Ramos (cell line): ENCODE results near the gene DNAJA4.

Experiments
- in situ Hi-C: fragments of 300-500 bp; cut with MboI; formaldehyde crosslinking; loops from one replicate; pipeline ENCODE4 v1.14.3; 2022; ENCODE audit warnings: low sequenced_read_pairs; ENCODE audit not compliant: unreplicated experiment

Gene DNAJA4

DNA sequence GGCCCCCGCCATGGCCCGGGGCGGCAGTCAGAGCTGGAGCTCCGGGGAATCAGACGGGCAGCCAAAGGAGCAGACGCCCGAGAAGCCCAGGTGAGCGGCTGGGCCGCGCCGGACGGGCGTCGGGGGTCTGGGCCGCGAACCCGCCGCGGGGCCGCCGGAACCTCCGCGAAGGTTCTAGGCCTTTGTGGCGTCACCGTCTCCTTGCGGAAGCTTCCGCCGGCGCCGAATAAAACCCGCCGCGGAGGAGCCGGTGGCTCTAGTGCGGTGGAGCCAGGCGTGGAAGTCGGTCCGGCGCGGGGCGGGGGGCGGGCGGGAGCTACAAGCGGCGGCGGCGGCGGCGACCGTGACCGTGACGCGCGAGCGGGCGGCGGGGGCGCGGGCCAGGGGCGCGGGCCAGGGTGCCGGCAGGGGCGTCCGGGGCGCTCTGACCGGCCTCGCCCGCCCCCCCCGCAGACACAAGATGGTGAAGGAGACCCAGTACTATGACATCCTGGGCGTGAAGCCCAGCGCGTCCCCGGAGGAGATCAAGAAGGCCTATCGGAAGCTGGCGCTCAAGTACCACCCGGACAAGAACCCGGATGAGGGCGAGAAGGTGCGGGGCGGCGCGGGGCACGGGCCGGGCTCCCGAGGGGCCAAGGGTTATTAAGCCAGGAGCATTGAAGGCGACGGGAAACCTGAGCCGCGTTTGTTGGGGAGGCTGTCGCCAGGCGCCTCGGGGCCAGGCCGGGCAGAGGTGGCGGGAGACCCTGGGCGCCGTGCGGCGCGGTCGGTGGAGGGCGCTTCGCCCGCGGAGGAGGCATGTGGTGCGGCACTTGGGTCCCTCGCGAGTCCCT lies at the start of gene DNAJA4:
Gene DNAJA4 (plus strand): TSS at position 259 of the 833 bp plus-strand sequence. CDS start 202 bp downstream, at position 461.
- in situ Hi-C loops: no loop called here

DNA sequence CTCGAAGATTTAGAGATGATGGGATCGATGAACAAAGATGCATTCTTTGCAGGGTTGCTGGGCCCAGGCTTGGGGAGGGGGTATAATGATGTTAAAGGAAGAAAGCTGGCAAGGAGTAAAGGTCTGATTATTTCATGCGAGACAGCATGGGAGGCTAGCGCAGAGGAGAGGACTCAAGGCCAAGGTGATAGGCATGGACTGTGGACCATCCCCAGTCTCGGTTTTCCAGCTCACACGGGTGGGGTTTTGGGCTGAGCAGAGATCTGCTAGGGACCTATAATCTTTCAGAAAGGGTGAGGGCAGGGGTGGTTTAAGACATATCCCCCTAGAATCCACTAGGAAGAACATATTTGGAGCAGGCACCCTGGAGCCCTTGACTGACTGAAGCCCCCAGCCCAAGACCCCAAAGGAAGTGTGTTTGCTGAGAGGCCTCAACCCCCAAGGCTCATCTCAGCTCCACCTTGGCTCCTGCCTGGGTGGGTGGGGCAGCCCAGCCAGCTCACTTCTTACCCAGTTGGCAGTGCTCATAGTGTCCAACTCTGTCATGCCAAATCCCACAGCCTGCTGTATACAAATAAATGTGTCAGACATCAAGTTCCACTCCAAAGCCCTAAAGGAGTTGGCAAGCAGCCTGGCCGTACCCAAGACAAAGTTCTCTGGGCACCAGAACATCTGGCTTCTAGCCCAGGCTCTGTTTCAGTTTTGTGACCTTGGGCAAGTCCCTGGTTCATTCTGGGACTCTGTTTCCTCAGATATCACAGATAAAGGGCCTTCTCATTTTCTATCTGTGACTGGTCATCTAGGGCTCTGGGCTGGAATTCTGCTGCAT lies 47.9 kb upstream of the DNAJA4 start:
- in situ Hi-C loops: no loop called here

DNA sequence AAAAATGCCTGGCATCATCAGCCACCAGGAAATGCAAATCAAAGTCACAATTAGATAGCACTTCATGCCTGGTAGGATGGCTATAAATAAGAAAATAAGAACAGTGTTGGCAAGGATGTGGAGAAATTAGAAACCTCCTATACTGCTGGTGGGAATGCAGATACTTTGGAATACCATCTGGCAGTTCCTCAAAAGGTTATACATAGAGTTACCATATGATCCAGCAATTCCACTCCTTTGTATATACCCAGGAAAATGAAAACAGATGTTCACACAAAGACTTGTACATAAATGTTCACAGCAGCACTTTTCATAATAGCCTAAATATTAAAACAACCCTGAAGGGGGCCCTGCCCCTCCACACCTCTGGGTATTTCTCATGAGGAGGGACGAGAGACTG lies 43.6 kb upstream of the DNAJA4 start:
- in situ Hi-C loops: no loop called here

DNA sequence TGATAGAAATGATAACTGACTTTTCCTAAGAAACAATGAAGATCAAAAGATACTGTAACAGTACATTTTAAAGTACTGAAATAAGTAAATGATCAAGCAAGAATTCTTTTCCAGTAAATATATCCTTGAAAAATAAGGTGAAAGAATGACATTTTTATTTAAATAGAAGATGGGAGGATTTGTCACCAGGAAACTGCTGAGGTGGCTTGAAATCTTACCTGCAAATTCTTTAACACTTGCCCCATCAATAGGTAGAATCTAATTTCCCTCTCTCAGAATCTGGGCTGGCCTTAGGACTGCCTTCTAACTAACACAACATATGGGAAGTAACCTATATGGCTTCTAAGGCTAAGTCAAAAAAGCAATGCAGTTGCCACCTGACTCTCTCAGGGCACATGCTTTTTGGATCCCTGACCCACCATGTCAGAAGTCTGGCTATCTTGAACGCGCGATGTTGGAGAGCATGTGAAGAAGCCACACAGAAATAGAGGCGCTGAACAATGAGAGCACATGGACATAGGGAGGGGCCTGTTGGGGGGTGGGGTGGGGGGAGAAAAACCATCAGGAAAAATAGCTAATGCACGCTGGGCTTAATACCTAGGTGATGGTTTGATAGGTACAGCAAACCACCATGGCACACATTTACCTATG lies 41.5 kb upstream of the DNAJA4 start:
- in situ Hi-C loops: no loop called here

DNA sequence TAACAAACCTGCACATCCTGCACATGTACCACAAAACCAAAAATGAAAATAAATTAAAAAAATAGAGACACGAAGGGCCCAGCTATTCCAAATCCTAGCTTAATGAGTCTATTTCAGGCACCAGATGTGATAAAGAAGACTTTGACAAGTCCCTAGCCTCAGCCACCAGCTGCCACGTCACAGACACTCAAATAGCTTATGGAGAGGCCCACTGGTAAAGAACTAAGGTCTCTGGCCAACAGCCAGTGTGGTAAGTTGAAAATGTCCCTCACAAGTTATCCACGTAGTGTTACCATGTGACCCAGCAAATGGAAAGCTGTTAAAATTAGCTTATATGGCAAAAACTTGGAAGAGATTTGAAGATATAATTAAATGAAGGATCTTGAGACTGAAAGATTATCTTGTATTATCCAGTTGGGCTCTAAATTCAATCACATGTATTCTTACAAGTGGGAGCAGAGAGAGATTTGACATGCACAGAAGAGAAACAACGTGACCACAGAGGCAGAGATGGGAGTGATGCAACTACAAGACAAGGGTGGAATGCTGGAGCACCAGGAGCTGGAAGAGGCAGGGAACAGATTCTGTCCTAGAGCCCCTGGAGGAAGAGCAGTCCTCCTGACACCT lies 40.9 kb upstream of the DNAJA4 start:
- in situ Hi-C loops: no loop called here

DNA sequence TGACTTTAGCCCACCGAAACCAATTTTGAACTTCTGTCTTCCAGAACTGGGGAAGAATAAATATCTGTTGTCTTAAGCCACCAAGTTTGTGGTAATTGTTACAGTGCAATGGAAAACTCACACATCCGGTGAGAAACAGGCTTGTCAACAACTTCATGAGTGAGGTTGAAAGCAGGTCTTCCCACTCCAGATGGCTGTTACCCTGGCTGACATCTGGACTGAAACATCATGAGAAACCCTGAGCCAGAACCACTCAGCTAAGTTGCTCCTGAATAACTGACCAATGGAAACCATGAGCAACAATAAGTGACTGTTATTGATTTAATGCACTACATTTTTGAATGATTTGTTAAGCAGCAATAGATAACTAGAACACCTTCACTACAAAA lies 40.3 kb upstream of the DNAJA4 start:
- in situ Hi-C loops: no loop called here

DNA sequence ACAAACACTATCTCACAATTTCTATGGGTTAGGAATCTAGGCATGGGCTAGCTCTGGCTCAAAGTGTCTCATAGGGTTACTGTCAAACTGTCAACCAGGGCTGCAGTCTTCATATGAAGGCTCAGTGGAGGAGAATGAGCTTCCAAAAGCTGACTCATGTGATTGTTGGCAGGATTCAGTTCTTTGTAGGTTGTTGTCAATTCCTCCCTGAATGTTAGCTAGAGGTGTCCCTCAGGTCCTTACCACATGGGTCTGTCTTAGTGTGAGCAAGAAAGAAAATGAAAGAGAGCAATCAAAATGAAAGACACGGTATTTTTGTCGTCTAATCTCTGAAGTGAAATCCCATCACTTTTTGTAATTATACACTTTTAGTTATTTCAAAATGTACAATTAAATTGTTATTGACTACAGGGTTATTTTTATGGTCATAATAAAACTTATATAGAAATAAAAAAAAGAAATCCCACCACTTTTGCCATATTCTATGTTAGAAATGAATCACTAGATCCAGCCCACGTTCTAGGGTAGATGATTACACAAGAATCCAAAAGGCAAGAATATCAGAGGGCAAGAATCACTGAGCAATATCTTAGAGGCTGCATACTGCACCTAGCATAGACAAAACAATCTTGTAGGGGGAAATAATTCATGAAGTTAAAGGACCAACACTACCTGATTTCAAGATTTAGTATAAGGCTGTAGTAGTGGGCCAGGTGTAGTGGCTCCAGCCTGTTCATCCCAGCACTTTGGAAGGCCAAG lies 38.4 kb upstream of the DNAJA4 start:
- in situ Hi-C loops: no loop called here

DNA sequence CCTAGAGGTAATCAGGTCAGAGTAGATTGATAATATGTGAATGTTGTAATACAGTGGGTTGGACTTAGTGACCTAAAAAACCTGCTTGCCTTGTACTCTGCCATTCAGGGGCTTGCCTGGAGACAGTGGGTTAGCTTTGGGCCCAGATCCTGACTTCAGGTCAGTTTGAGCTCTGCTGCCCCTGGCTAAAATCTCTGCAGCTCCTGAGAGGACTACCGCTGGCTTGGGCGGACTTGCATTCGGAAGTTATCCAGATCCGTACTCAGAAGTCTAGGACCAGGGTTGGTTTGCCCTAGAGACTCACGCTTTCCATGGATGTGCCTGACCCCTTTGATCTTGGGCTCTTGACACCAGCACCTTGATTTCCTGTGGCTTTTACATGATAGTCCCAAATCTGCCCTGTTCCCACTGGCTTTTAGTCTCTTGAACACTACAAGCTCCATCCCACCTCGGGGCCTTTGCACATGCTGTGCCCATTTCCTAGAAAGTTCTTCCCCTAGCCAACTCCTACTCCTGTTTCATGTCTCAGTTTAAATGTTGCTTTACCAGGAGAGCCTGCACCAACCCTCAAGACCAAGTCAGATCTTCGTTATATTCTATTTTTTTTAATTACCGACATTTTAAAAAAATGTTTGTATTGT lies 35.9 kb upstream of the DNAJA4 start:
- in situ Hi-C loops: no loop called here

DNA sequence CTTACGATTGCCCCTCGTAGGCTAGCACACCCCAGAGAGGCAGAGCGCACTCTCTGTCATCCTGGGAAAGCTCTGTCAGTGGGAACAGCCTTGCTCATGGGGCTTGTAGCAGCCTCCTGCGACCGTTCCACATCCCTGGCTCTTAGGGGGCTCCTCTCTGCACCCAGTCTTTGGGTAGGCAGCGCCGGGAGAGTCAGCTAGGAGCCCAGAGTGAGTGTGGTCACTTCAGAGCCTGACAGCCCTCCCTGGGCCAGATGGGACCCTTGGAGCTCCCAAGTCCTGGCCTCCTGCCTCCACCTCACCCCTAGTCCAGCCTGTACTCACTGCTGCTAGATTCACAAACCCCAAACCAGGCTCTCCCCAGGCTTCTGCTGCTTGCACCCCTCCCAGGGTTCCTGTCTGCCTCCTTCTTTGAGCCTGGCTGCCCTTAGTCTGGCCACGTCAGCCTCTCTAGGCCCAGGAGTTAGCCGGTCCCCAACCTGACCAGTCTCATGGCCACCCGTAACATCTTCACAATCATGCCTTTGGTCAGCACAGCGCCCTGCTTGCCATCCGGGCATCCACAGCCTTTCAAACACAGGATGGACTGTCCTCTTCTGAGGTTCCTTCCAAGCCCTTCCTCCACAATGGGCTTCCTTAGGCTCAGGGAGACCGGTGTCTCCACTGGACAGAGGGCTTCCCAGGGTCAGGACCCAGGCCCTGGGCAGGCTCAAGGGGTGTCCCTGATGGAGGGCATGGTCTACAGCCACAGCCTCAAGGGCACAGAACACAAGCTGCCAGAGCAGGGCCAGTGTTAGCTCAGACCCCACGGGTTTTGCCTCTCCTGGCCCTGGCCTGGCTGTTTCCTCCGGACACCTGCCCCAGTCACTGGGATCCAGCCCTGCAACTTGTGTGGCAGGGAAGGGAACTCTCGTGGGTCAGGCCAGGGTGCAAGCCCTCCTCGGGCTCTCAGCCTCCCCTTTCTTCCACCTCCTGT lies 34.6 kb upstream of the DNAJA4 start:
- in situ Hi-C loops: no loop called here

DNA sequence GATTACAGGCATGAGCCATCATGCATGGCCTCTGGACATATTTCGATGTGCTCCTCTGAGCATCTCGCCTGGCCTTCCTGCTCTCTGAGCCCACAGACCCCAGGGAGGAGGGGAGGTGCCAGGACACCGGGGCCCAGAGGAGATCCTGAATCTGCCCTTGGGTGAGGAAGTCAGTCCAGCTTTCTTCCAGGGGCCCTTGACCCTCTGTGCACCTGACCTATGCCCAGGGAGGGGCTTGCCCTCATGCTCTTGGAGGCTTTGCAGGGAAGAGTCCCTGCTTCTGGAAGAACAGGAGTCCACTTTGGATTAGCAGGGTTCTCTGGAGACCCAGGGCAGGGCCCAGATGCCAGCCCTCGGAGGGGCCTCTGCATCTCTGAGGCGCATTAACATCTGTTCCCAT lies 31.4 kb upstream of the DNAJA4 start:
- in situ Hi-C loops: no loop called here

DNA sequence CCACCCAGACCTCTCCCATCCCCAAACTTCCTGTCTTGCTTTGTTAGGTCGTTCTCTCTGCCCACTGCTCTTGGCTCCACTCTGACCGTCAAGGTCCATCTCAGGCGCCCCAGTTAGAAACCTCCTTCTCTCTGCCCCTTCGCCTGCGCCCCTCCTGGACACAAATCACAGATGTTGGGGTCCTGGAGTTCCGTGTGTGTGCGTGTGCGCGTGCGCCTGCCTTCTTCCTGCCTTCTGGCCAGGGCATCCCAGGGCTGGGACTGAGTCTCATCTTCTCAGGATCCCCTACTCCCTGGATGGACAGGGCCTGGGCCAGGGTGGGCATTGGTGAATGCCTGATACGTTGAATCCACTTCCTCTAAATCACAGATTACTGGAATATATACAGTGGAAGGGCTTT lies 30.9 kb upstream of the DNAJA4 start:
- in situ Hi-C loops: no loop called here

DNA sequence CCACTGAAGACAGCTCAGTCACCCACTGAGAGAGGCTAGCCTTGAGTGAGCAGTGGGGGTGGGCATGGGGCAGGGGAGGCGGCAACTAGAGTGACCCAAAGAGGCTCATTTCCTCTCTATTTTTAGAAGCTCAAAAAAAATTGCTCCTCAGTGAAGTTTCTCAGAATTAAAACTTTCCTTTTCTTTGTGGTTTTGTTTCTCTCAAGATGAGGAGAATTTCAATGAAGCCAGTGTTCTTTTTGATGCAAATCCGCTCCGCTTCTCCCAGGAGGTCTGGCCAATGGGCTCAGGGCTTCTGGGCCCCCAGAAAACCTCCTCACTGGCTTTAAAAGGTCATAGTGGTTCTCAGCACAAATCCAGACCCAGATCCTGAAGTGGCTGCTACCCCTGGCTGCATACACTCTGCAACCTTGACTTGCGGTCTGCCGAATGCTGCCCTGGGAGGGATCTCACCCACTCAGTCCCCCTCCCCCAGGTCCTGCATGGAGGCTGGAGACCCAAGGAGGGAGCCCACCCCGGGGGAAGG lies 29.8 kb upstream of the DNAJA4 start, which contains the start of gene ACSBG1:
Gene ACSBG1 (minus strand): TSS at position 51 of the 526 bp plus-strand sequence. CDS start 64 bp downstream, outside the sequence.
- in situ Hi-C loops: loop anchor here (5.0 kb wide), 1 partner anchor 122 kb away; no protein-coding TSS in a partner anchor

DNA sequence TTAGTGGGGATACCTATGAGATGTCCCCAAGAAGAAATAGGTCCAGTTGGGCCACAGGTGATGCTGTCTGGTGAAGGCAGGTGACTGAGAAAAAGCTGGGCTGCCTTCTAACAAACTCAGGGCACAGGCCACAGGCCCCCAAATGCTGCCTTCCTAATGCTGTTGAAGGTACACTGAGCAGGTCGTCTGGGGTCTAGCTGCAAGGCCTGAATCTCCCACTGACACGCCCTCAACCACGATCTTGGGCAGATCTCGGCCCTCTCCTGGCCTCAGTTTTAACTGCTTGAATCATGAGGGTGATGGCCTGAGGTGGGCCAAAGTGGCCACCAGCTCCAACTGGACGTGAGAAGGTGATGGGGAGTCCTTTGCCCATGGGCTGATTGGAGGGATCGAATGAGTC lies 27.9 kb upstream of the DNAJA4 start:
- in situ Hi-C loops: loop anchor here (5.0 kb wide), 1 partner anchor 124 kb away; no protein-coding TSS in a partner anchor

DNA sequence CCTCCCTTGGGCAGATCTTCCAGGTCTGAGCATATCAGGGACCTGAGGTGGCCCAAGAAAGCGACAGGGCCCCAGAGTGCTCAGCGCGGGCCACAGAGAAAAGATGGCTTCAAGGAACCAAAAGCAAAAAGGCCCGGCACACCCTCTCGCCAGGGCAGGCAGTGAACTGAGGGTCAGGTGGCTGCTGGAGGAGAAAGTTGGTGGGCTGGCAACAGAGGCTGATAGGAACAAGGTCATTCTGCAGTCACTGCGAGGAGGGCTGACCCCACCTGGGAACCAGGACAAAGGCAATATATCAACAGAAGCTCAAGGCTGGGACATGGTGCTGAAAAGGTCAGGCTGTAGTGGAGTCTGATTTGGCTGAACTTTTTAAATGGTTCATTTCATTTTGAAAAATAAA lies 27.2 kb upstream of the DNAJA4 start:
- in situ Hi-C loops: loop anchor here (5.0 kb wide), 1 partner anchor 125 kb away; no protein-coding TSS in a partner anchor

DNA sequence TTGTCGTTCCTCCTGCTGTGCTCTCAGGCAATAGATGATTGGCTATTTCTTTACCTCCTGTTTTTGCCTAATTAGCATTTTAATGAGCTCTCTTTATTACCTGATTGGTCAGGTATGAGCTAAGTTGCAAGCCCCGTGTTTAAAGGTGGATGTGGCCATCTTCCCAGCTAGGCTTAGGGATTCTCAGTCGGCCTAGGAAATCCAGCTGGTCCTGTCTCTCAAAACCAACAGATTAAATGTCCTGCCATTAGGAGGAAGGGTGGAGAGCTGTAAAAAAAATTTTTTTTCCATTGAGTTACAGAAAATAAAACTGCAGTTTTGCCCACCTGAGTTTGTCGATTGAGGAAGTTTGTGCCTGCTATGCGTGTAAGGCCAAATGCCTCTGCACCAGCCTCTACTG lies 24.6 kb upstream of the DNAJA4 start:
- in situ Hi-C loops: loop anchor here (5.0 kb wide), 2 partner anchors 128 to 273 kb away; no protein-coding TSS in a partner anchor

DNA sequence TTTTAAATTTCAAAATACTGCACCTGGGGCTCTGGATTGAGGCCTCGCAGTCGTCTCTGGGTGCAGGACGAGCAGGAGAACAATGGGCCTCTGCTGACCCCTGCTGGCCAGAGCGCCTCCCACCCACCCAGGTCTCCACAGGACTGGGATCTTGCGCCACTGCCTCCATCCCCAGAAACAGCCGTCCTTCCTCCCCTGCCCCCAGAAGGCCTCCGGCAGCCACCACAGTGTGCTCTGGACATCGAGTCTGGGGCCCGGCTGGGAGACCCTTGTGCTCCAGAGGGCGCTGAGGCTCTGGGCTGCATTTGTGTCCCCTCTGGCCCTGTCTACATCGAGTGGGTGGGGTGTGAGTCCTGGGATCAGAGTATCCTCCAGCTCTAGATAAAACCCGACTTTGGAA lies 23.3 kb upstream of the DNAJA4 start:
- in situ Hi-C loops: loop anchor here (5.0 kb wide), 1 partner anchor 274 kb away; no protein-coding TSS in a partner anchor

DNA sequence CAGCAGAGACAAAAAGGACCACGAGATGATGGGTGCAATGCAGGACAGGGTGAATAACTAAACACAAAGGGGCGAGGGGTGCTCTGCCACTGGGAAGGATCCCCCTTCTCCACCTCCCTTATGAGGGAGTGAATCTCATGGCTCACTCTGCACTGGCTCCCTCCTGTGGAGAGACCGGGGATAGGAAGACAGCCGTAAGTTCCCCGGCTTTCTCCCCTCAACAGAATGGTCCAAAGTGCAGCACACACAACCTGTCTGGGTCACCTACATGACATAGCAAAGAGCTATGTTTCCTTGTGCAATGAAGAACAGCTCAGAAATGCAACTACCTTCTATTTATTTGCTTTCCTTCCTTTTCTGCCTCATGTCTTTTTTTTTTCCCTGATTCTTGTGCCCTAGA lies 22.2 kb upstream of the DNAJA4 start:
- in situ Hi-C loops: loop anchor here (5.0 kb wide), 1 partner anchor 275 kb away; no protein-coding TSS in a partner anchor
